ENCODE results near the gene LPAR2. TPM values are rescaled to one million over a fixed set of nuclear protein-coding genes. Genes with fewer than 3 reads are reported as not detected.

The LPAR2 gene
- total and polyA plus RNA-seq, 2 of the 13 experiments (the other 11 are each of a cell fraction or from before 2014, with no cell fraction given) = 0.86 to 3.6 TPM

DNA sequence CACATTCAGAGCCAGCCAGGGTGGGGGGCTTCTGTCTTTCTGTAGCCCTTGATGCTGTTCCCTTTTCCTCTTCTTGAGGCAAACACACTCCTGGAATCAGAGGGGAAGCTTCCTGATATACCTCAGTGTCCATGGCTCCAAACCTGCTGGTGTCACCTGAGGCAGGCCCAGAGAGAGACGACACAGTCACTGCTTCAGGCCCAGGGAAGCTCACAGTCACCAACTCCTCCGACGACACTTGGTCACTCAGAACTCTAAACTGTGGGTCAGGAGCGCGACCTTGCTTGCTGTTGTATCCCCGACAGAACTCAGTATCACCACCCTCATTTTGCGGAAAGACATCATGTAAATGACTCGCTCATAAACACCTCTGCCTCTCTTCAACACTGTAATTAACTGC lies 34.3 kb upstream of the LPAR2 start:
- ATAC-seq = no peak
- peak overlapping the region; percentile 97 for H3K27ac ChIP-seq (ENCODE audit: extremely low read length, insufficient read depth, low read length)
- in situ Hi-C loops (cut with HindIII; ENCODE audit: extremely low pct_ligation_motif_present, low pct_unique_long_range_greater_than_20kb) (no loop called here), intact Hi-C loops (cut with micrococcal nuclease; ENCODE audit: unreplicated experiment) (loop anchor here (2.0 kb wide), 1 partner anchor 204 kb away; no protein-coding TSS in a partner anchor)
- ChIA-PET POLR2A (interaction anchor here (1.0 to 1.6 kb wide), 2 partner anchors 114 to 203 kb away, joined by 3 to 5 read pairs; partner anchors contain the start of gene ZNF253), CTCF (ENCODE audit: low intra/inter-chr PET ratio, low total read pairs) (no interaction called here)
- BruUV-seq (replicated peaks) = TSS peak; percentile 75
- H3K36me3 ChIP-seq (replicated peaks in 1 of 2; ENCODE audit: control insufficient read depth in 1 of 2, insufficient read depth in 2 of 2, low read length in 2 of 2) = peaks cover 18 to 23% of the 10 kb centered on the region in 2 experiments; a peak in 4 of 5 replicates
- H3K4me1 ChIP-seq (ENCODE audit: insufficient read depth, low read length) = peaks cover 48% of the 10 kb centered on the region
- H4K20me1 ChIP-seq (ENCODE audit: insufficient read depth, low read length) = peaks cover 20% of the 10 kb centered on the region
- no peaks in the 10 kb centered on the region; a peak in 1 of 5 replicates for H3K27me3 ChIP-seq (ENCODE audit: control insufficient read depth in 1 of 2, insufficient read depth in 2 of 2, low read length in 2 of 2)
- H3K4me3 ChIP-seq (replicated peaks in 1 of 3; ENCODE audit: insufficient read depth in 1 of 3, low read depth in 2 of 3, low read length in 3 of 3) = peak overlapping the region; percentile 79 to 99 (median 95)
- H3K9me3 ChIP-seq (ENCODE audit: low read length) = no peaks in the 10 kb centered on the region
- no peak overlapping the region for H2AFZ ChIP-seq (ENCODE audit: low read length)
- peak overlapping the region; percentile 92 for H3K4me2 ChIP-seq (ENCODE audit: low read depth, low read length)
- H3K9ac ChIP-seq (ENCODE audit: insufficient read depth, low read depth, low read length) = peak overlapping the region; percentile 92
- peaks cover 32% of the 10 kb centered on the region for H3K79me2 ChIP-seq (ENCODE audit: insufficient read depth, low read length)
- no peak for DNase-seq (ENCODE audit: low spot score)
- FAIRE-seq = no peak
- peak; percentile 35; the same call in 1 of the 2 replicates for TF ChIP-seq ZNF30 (CRISPR knock-in tag; IDR thresholded peaks at IDR 0.05)
- TF ChIP-seq, protein P1, sequence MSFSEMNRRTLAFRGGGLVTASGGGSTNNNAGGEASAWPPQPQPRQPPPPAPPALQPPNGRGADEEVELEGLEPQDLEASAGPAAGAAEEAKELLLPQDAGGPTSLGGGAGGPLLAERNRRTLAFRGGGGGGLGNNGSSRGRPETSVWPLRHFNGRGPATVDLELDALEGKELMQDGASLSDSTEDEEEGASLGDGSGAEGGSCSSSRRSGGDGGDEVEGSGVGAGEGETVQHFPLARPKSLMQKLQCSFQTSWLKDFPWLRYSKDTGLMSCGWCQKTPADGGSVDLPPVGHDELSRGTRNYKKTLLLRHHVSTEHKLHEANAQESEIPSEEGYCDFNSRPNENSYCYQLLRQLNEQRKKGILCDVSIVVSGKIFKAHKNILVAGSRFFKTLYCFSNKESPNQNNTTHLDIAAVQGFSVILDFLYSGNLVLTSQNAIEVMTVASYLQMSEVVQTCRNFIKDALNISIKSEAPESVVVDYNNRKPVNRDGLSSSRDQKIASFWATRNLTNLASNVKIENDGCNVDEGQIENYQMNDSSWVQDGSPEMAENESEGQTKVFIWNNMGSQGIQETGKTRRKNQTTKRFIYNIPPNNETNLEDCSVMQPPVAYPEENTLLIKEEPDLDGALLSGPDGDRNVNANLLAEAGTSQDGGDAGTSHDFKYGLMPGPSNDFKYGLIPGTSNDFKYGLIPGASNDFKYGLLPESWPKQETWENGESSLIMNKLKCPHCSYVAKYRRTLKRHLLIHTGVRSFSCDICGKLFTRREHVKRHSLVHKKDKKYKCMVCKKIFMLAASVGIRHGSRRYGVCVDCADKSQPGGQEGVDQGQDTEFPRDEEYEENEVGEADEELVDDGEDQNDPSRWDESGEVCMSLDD (CRISPR knock-in tag; IDR thresholded peaks at IDR 0.05; ENCODE audit: borderline replicate concordance) = no peak
- TF ChIP-seq, protein P2, sequence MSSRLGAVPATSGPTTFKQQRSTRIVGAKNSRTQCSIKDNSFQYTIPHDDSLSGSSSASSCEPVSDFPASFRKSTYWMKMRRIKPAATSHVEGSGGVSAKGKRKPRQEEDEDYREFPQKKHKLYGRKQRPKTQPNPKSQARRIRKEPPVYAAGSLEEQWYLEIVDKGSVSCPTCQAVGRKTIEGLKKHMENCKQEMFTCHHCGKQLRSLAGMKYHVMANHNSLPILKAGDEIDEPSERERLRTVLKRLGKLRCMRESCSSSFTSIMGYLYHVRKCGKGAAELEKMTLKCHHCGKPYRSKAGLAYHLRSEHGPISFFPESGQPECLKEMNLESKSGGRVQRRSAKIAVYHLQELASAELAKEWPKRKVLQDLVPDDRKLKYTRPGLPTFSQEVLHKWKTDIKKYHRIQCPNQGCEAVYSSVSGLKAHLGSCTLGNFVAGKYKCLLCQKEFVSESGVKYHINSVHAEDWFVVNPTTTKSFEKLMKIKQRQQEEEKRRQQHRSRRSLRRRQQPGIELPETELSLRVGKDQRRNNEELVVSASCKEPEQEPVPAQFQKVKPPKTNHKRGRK (CRISPR knock-in tag; IDR thresholded peaks at IDR 0.05) = no peak
- TF ChIP-seq, protein P3, sequence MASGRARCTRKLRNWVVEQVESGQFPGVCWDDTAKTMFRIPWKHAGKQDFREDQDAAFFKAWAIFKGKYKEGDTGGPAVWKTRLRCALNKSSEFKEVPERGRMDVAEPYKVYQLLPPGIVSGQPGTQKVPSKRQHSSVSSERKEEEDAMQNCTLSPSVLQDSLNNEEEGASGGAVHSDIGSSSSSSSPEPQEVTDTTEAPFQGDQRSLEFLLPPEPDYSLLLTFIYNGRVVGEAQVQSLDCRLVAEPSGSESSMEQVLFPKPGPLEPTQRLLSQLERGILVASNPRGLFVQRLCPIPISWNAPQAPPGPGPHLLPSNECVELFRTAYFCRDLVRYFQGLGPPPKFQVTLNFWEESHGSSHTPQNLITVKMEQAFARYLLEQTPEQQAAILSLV (CRISPR knock-in tag; IDR thresholded peaks at IDR 0.05; ENCODE audit: borderline replicate concordance) = no peak
- TF ChIP-seq ZNF589 (CRISPR knock-in tag; conservative IDR thresholded peaks at IDR 0.05) = 0 out of 2 replicates have a peak, but pooled peaks have one; percentile 6
- TF ChIP-seq POLR2A (IDR thresholded peaks at IDR 0.05; ENCODE audit: insufficient read depth in 1 of 2, low read depth in 2 of 2, low read length in 2 of 2) = 0 out of 4 replicates have a peak, but pooled peaks of 1 of the 2 experiments have one; percentile 27
- WGBS (ENCODE audit: low lambda C conversion rate) = 40% methylated on average over 8 of the region's 8 CpGs

Data from HepG2 (cell line).